ENCODE measurements around the gene ANLN.

- TF ChIP-seq REST (IDR thresholded peaks at IDR 0.05; ENCODE audit: borderline replicate concordance) (no peak), CTCF (IDR thresholded peaks at IDR 0.05; ENCODE audit: poor library complexity, severe bottlenecking) (no peak), EZH2 (IDR thresholded peaks at IDR 0.05; ENCODE audit: borderline replicate concordance, insufficient read depth, low read length, poor library complexity, severe bottlenecking) (no peak), EP300 (conservative IDR thresholded peaks at IDR 0.05; ENCODE audit: poor library complexity, severe bottlenecking) (no peak)
These were observed 22.0 kb upstream of the ANLN start for GRCh38 chr7:36367561-36368077.

Measured in neural cell (in vitro differentiated cells).